HepG2 (cell line): ENCODE results near the gene ZBTB25. TPM values are rescaled to one million over a fixed set of nuclear protein-coding genes. Genes with fewer than 3 reads are reported as not detected.
A peak's percentile ranks its signal among the peaks of the same experiment; 100 is the strongest.

ENCODE experiments used
- AHR ChIP-seq: IDR thresholded peaks from 2 replicates; pipeline ENCODE4 v1.6.1; 2018; ENCODE audit warnings: missing genetic modification reagents, missing compliant biosample characterization
- ATRX ChIP-seq: sonication (generic); formaldehyde crosslinking; IDR thresholded peaks from 2 replicates; pipeline ENCODE4 v1.4.0; 2020; ENCODE audit warnings: missing genetic modification reagents, borderline replicate concordance
- ELF4 ChIP-seq: sonication (generic); formaldehyde crosslinking; IDR thresholded peaks from 2 replicates; pipeline ENCODE4 v1.5.0; 2020; ENCODE audit warnings: missing genetic modification reagents, mild to moderate bottlenecking, moderate library complexity, borderline replicate concordance
- FOSL1 ChIP-seq: sonication (generic); formaldehyde crosslinking; IDR thresholded peaks from 2 replicates; pipeline ENCODE4 v1.9.0; 2021; ENCODE audit warnings: missing genetic modification reagents, borderline replicate concordance
- GATAD2A ChIP-seq: IDR thresholded peaks from 2 replicates; pipeline ENCODE4 v1.6.1; 2016
- HIVEP1 ChIP-seq: sonication (generic); formaldehyde crosslinking; IDR thresholded peaks from 2 replicates; pipeline ENCODE4 v1.4.0; 2020; ENCODE audit warnings: mild to moderate bottlenecking, missing genetic modification reagents
- MAFK ChIP-seq, 2 experiments: IDR thresholded peaks in 1 of 2; conservative IDR thresholded peaks in 1 of 2; 2 replicates each; pipeline ENCODE4 v1.6.1; 2011; ENCODE audit warnings: improper control_type of control experiment in 2 of 2, low read length in 2 of 2
- PTBP1 ChIP-seq: fragments of 200-400 bp; formaldehyde crosslinking; IDR thresholded peaks from 2 replicates; pipeline ENCODE4 v1.6.1; 2018; ENCODE audit warnings: low read length, low read depth; ENCODE audit not compliant: poor library complexity, severe bottlenecking
- RFX3 ChIP-seq: IDR thresholded peaks from 2 replicates; pipeline ENCODE4 v1.6.1; 2016; ENCODE audit warnings: missing biosample characterization, missing genetic modification reagents
- SMARCE1 ChIP-seq: fragments of 450-650 bp; IDR thresholded peaks from 2 replicates; pipeline ENCODE4 v1.6.1; 2017; ENCODE audit warnings: borderline replicate concordance
- SRSF1 ChIP-seq: fragments of 200-400 bp; formaldehyde crosslinking; optimal IDR thresholded peaks from 2 replicates; pipeline ENCODE3; 2017; ENCODE audit warnings: mild to moderate bottlenecking, low read depth, low read length, moderate library complexity
- SYNCRIP ChIP-seq: fragments of 200-400 bp; formaldehyde crosslinking; IDR thresholded peaks from 2 replicates; pipeline ENCODE4 v1.6.1; 2018; ENCODE audit warnings: mild to moderate bottlenecking, low read depth, low read length; ENCODE audit not compliant: insufficient read depth
- TP53 ChIP-seq: sonication (generic); formaldehyde crosslinking; conservative IDR thresholded peaks from 2 replicates; pipeline ENCODE4 v1.4.0; 2020; ENCODE audit warnings: missing genetic modification reagents
- ZC3H13 ChIP-seq: sonication (generic); formaldehyde crosslinking; IDR thresholded peaks from 2 replicates; pipeline ENCODE4 v1.8.1; 2023; ENCODE audit warnings: mild to moderate bottlenecking, missing genetic modification reagents, moderate library complexity
- ZNF232 ChIP-seq: sonication (generic); formaldehyde crosslinking; IDR thresholded peaks from 2 replicates; pipeline ENCODE4 v1.4.0; 2020; ENCODE audit warnings: missing genetic modification reagents, borderline replicate concordance
- ZNF510 ChIP-seq: sonication (generic); formaldehyde crosslinking; IDR thresholded peaks from 2 replicates; pipeline ENCODE4 v1.4.0; 2020; ENCODE audit warnings: low read depth, mild to moderate bottlenecking, missing genetic modification reagents
- ZNF549 ChIP-seq: sonication (generic); formaldehyde crosslinking; IDR thresholded peaks from 2 replicates; pipeline ENCODE4 v1.5.0; 2020; ENCODE audit warnings: missing genetic modification reagents
- ZNF687 ChIP-seq: sonication (generic); formaldehyde crosslinking; IDR thresholded peaks from 2 replicates; pipeline ENCODE4 v1.5.1; 2020; ENCODE audit warnings: mild to moderate bottlenecking, missing genetic modification reagents, moderate library complexity
- ZNF724P ChIP-seq: sonication (generic); formaldehyde crosslinking; IDR thresholded peaks from 2 replicates; pipeline ENCODE4 v1.8.0; 2022; ENCODE audit warnings: missing genetic modification reagents, borderline replicate concordance
- polyA plus RNA-seq, 8 experiments: library from polyadenylated mRNA; depleted of rRNA in 3 of 8; stranded (reverse) in 7 of 8; unstranded in 1 of 8; fragments of >200 nt; fragmentation: Illumina TruSeq in 4 of 8; extraction: Trizol in 4 of 8; gene quantifications; 2 replicates each; pipeline versions ENCODE4 v1.2.1 to v1.2.3, GENCODE V29; 2011 to 2016; ENCODE audit warnings: low read depth in 4 of 8, missing spikeins in 1 of 8, mixed read lengths in 1 of 8; ENCODE audit not compliant: insufficient read depth in 1 of 8
- total RNA-seq, 5 experiments: library from RNA; depleted of rRNA; stranded (reverse); fragments of >200 nt; fragmentation: Illumina TruSeq; extraction: Trizol; gene quantifications; 2 replicates each; pipeline ENCODE4 v1.2.3, GENCODE V29; 2016; ENCODE audit warnings: low read depth in 1 of 5
- TF ChIP-seq, protein P1 (sequence below): sonication (generic); formaldehyde crosslinking; IDR thresholded peaks from 2 replicates; pipeline ENCODE4 v1.4.0; 2020; ENCODE audit warnings: missing genetic modification reagents; ENCODE audit errors: not compliant biosample characterization
- TF ChIP-seq, protein P2 (sequence below): sonication (generic); formaldehyde crosslinking; IDR thresholded peaks from 2 replicates; pipeline ENCODE4 v1.4.0; 2020; ENCODE audit warnings: mild to moderate bottlenecking, missing genetic modification reagents
- TF ChIP-seq, protein P3 (sequence below): sonication (generic); formaldehyde crosslinking; IDR thresholded peaks from 2 replicates; pipeline ENCODE4 v1.4.0; 2020; ENCODE audit warnings: missing genetic modification reagents
- TF ChIP-seq, protein P4 (sequence below): sonication (generic); formaldehyde crosslinking; IDR thresholded peaks from 2 replicates; pipeline ENCODE4 v1.8.0; 2022; ENCODE audit warnings: missing genetic modification reagents, mild to moderate bottlenecking, inconsistent platforms, borderline replicate concordance

Gene ZBTB25
- total and polyA plus RNA-seq, 2 of the 13 experiments (the other 11 are each of a cell fraction or from before 2014, with no cell fraction given): 3.5 to 7.6 TPM

- TF ChIP-seq ZNF687 (CRISPR knock-in tag) (peak; percentile 95), ATRX (no peak), ELF4 (CRISPR knock-in tag) (no peak), MAFK (conservative IDR thresholded peaks at IDR 0.05 in 1 of 2, IDR thresholded peaks at IDR 0.05 in 1 of 2; ENCODE audit: low read length in 2 of 2) (no peak), ZNF232 (peak; percentile 53; the same call in 1 of the 2 replicates), SRSF1 (peak; percentile 40), SYNCRIP (no peak), ZNF724P (CRISPR knock-in tag) (peak; percentile 67; the same call in 1 of the 2 replicates), AHR (CRISPR knock-in tag) (no peak), RFX3 (CRISPR knock-in tag) (no peak), GATAD2A (CRISPR knock-in tag) (no peak), ZC3H13 (CRISPR knock-in tag) (peak; percentile 6; the same call in 1 of the 2 replicates), ZNF510 (no peak), PTBP1 (no peak), TP53 (CRISPR knock-in tag) (no peak), SMARCE1 (no peak), ZNF549 (peak; percentile 12; the same call in 1 of the 2 replicates), FOSL1 (CRISPR knock-in tag) (no peak), HIVEP1 (CRISPR knock-in tag) (no peak)
- TF ChIP-seq, protein P1, sequence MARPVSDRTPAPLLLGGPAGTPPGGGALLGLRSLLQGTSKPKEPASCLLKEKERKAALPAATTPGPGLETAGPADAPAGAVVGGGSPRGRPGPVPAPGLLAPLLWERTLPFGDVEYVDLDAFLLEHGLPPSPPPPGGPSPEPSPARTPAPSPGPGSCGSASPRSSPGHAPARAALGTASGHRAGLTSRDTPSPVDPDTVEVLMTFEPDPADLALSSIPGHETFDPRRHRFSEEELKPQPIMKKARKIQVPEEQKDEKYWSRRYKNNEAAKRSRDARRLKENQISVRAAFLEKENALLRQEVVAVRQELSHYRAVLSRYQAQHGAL (CRISPR knock-in tag): no peak
- TF ChIP-seq, protein P2, sequence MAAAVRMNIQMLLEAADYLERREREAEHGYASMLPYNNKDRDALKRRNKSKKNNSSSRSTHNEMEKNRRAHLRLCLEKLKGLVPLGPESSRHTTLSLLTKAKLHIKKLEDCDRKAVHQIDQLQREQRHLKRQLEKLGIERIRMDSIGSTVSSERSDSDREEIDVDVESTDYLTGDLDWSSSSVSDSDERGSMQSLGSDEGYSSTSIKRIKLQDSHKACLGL (CRISPR knock-in tag): peak; percentile 50
- TF ChIP-seq, protein P3, sequence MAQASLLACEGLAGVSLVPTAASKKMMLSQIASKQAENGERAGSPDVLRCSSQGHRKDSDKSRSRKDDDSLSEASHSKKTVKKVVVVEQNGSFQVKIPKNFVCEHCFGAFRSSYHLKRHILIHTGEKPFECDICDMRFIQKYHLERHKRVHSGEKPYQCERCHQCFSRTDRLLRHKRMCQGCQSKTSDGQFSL (CRISPR knock-in tag): no peak
- TF ChIP-seq, protein P4, sequence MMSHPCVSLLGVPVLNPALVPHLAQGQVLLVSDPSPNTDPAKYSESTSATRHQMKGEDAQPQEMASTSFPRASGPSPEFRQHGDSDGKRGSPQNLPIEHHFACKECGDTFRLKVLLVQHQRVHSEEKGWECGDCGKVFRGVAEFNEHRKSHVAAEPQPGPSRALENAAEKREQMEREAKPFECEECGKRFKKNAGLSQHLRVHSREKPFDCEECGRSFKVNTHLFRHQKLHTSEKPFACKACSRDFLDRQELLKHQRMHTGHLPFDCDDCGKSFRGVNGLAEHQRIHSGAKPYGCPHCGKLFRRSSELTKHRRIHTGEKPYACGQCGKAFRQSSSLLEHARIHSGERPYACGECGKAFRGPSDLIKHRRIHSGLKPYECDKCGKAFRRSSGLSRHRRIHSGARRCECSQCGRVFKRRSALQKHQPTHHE (CRISPR knock-in tag): 0 out of 2 replicates have a peak, but pooled peaks have one; percentile 20
Observed at GRCh38 chr14:64503434-64504309, at the start of gene ZBTB25 (continued).
